Testis (tissue), 2 donors: ENCODE measurements around the gene HEXA.

Experiments
- POLR2A ChIP-seq: fragments of 450-650 bp; IDR thresholded peaks from one replicate; pipeline ENCODE4 v1.6.1; 2017; ENCODE audit warnings: antibody characterized with exemption, mild to moderate bottlenecking, moderate library complexity
- TF ChIP-seq, protein P1 (sequence below), 3 experiments: fragments of 450-650 bp in 2 of 3; fragments of 200-600 bp in 1 of 3; sonication (generic) in 1 of 3; IDR thresholded peaks; one replicate each; pipeline ENCODE4 v1.5.1; 2016 to 2019; ENCODE audit warnings: antibody characterized with exemption in 3 of 3, mild to moderate bottlenecking in 2 of 3, moderate library complexity in 1 of 3

DNA sequence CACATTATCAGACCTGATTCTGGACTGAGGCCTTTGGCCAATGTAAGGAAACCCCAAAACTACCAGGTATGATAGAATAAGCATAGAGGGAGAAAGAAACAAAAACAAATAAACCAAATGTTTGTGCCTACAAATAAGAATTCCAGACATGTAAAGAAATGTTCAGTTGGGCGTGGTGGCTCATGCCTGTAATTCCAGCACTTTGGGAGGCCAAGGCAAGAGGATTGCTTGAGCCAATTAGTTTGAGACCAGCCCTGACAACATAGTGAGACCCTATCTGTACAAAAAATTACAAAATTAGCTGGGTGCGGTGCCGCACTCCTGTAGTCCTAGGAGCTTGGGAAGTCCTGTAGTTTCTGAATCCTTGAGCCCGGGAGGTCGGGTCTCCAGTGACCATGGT, 35.3 kb upstream of the HEXA start:
- TF ChIP-seq, protein P1, sequence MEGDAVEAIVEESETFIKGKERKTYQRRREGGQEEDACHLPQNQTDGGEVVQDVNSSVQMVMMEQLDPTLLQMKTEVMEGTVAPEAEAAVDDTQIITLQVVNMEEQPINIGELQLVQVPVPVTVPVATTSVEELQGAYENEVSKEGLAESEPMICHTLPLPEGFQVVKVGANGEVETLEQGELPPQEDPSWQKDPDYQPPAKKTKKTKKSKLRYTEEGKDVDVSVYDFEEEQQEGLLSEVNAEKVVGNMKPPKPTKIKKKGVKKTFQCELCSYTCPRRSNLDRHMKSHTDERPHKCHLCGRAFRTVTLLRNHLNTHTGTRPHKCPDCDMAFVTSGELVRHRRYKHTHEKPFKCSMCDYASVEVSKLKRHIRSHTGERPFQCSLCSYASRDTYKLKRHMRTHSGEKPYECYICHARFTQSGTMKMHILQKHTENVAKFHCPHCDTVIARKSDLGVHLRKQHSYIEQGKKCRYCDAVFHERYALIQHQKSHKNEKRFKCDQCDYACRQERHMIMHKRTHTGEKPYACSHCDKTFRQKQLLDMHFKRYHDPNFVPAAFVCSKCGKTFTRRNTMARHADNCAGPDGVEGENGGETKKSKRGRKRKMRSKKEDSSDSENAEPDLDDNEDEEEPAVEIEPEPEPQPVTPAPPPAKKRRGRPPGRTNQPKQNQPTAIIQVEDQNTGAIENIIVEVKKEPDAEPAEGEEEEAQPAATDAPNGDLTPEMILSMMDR (IDR thresholded peaks at IDR 0.05) = no peak
- no peak for TF ChIP-seq POLR2A
